Osteocyte (in vitro differentiated cells): ENCODE measurements around the gene TRAPPC8. TPM values are rescaled to one million over a fixed set of nuclear protein-coding genes. Genes with fewer than 3 reads are reported as not detected.

Experiments
- DNase-seq: peaks from one replicate; pipeline ENCODE4 v3.0.0; 2021; ENCODE audit warnings: mixed read lengths; ENCODE audit not compliant: unreplicated experiment; ENCODE audit errors: extremely low spot score
- H3K27ac Mint-ChIP-seq: one replicate; pipeline ENCODE4 v1.8.0; 2021; ENCODE audit warnings: mild to moderate bottlenecking, mixed read lengths; ENCODE audit not compliant: unreplicated experiment
- H3K27me3 Mint-ChIP-seq: one replicate; pipeline ENCODE4 v1.8.0; 2021; ENCODE audit warnings: mixed read lengths; ENCODE audit not compliant: unreplicated experiment
- H3K36me3 Mint-ChIP-seq: one replicate; pipeline ENCODE4 v1.8.0; 2021; ENCODE audit warnings: mixed read lengths; ENCODE audit not compliant: unreplicated experiment
- H3K4me1 Mint-ChIP-seq: one replicate; pipeline ENCODE4 v1.8.0; 2021; ENCODE audit warnings: mixed read lengths; ENCODE audit not compliant: unreplicated experiment
- H3K4me3 Mint-ChIP-seq: one replicate; pipeline ENCODE4 v1.8.0; 2021; ENCODE audit warnings: mild to moderate bottlenecking, moderate library complexity, mixed read lengths; ENCODE audit not compliant: unreplicated experiment
- H3K9me3 Mint-ChIP-seq: one replicate; pipeline ENCODE4 v1.8.0; 2021; ENCODE audit warnings: mixed read lengths; ENCODE audit not compliant: unreplicated experiment
- CTCF ChIP-seq: fragments of 200-600 bp; sonication (generic); IDR thresholded peaks from 2 replicates; pipeline ENCODE4 v1.5.0; 2021; ENCODE audit warnings: antibody characterized with exemption, mild to moderate bottlenecking, moderate library complexity
- total RNA-seq: library from RNA; stranded (reverse); gene quantifications from 2 replicates; pipeline ENCODE4 v1.2.1, GENCODE V29; 2021

The TRAPPC8 gene
- total RNA-seq, 1 donor from 2014 or later: 40.7 TPM

- Mint-ChIP-seq H3K36me3 (peaks cover 68% of the 10 kb centered on the region), H3K27me3 (no peaks in the 10 kb centered on the region), H3K27ac (no peak overlapping the region), H3K9me3 (peaks cover 36% of the 10 kb centered on the region), H3K4me3 (no peak overlapping the region), H3K4me1 (no peaks in the 10 kb centered on the region)
- TF ChIP-seq CTCF: no peak
- DNase-seq: no peak
Measured at GRCh38 chr18:31877900-31878299, 65.0 kb downstream of the TRAPPC8 start.

GRCh38 chr18:31876707-31877106 is 66.2 kb downstream of the TRAPPC8 start:
- Mint-ChIP-seq H3K4me3 (no peak overlapping the region), H3K27ac (no peak overlapping the region), H3K27me3 (no peaks in the 10 kb centered on the region), H3K36me3 (peaks cover 70% of the 10 kb centered on the region), H3K9me3 (peaks cover 30% of the 10 kb centered on the region), H3K4me1 (no peaks in the 10 kb centered on the region)
- TF ChIP-seq CTCF: no peak
- DNase-seq: no peak

GRCh38 chr18:31875301-31875700 is 67.6 kb downstream of the TRAPPC8 start:
- H3K9me3 Mint-ChIP-seq: peaks cover 18% of the 10 kb centered on the region
- no peak for TF ChIP-seq CTCF
- no peak overlapping the region for H3K27ac Mint-ChIP-seq
- H3K27me3 Mint-ChIP-seq: no peaks in the 10 kb centered on the region
- no peak overlapping the region for H3K4me3 Mint-ChIP-seq
- peaks cover 67% of the 10 kb centered on the region for H3K36me3 Mint-ChIP-seq
- H3K4me1 Mint-ChIP-seq: peaks cover 5% of the 10 kb centered on the region
- no peak for DNase-seq

GRCh38 chr18:31863103-31863502 is 79.8 kb downstream of the TRAPPC8 start:
- no peak overlapping the region for H3K4me3 Mint-ChIP-seq

GRCh38 chr18:31860488-31860887 is 82.4 kb downstream of the TRAPPC8 start:
- Mint-ChIP-seq H3K36me3 (peaks cover 32% of the 10 kb centered on the region), H3K27me3 (no peaks in the 10 kb centered on the region)

More at GRCh38 chr18:31863103-31863502, 79.8 kb downstream of the TRAPPC8 start:
- DNase-seq: no peak
- Mint-ChIP-seq H3K27me3 (no peaks in the 10 kb centered on the region), H3K27ac (no peak overlapping the region), H3K9me3 (no peaks in the 10 kb centered on the region), H3K36me3 (peaks cover 26% of the 10 kb centered on the region), H3K4me1 (peaks cover 6% of the 10 kb centered on the region)
- TF ChIP-seq CTCF: no peak

More at GRCh38 chr18:31860488-31860887, 82.4 kb downstream of the TRAPPC8 start:
- TF ChIP-seq CTCF: no peak
- Mint-ChIP-seq H3K4me1 (peaks cover 2% of the 10 kb centered on the region), H3K4me3 (no peak overlapping the region), H3K27ac (no peak overlapping the region), H3K9me3 (no peaks in the 10 kb centered on the region)
- no peak for DNase-seq
